Nucleus accumbens (tissue), 56 donors: ENCODE measurements around the gene TCP11L1.
"Not testable (repeated sequence)": the region's sequence is repeated elsewhere in the genome, so short reads cannot be mapped to it uniquely, and the experiment has no call there.

Experiments used
- DNase-seq, 56 donors: peaks; one replicate each; lab custom pipeline; 2025; lab: John Stamatoyannopoulos, UW

TCP11L1 gene

GRCh38 chr11:33064033-33064825 is 24.9 kb downstream of the TCP11L1 start:
- DNase-seq: no peak

DNA sequence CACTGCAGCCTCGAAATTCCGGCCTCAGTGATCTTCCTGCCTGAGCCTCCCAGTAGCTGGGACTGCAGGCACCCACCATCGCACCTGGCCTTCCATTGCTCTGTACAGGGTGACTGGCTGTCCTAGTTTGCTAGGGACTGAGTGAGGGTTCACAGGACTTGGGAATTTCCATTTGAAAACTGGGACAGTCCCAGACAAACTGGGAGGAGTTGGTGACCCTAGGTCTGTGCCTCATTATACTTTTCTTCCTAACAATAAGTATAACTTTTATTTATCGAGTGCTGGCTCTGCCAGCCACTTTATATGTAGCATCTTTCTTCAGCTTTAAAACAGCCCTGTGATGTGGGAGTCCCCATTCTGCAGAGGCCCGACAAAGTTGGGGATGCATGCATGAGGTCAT is 25.5 kb downstream of the TCP11L1 start:
- no peak for DNase-seq

GRCh38 chr11:33065445-33066178 is 26.2 kb downstream of the TCP11L1 start:
- peak in 40 of 56 donors; percentile 4 to 65 (median 24) for DNase-seq

GRCh38 chr11:33067294-33067693 is 27.9 kb downstream of the TCP11L1 start:
- DNase-seq: no peak

- no peak for DNase-seq
Observed at GRCh38 chr11:33068611-33069340, 29.4 kb downstream of the TCP11L1 start.

GRCh38 chr11:33072465-33072864 is 33.1 kb downstream of the TCP11L1 start:
- DNase-seq: no peak

GRCh38 chr11:33083918-33084317 is 44.5 kb downstream of the TCP11L1 start:
- no peak for DNase-seq

- no peak for DNase-seq
Observed at GRCh38 chr11:33086017-33086416, 46.6 kb downstream of the TCP11L1 start.

DNA sequence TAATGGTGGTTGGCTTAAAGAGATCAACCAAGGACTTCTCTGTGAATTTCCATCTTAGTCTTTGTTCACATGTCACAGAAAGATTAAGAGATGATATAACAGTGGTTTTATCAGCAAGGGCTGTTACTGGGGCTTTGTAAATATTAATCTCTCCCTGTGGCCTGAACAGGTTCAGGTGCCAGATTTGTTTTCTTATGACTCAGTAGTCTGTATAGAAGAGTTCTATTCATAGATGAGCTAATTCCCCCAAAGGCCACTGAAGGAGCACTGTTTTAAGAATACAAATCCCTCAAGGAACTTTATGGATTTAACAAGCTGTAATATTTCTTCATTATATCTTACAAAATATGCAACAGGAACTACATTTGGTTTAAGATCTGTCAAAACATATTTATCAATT is 50.4 kb downstream of the TCP11L1 start:
- DNase-seq: no peak

DNA sequence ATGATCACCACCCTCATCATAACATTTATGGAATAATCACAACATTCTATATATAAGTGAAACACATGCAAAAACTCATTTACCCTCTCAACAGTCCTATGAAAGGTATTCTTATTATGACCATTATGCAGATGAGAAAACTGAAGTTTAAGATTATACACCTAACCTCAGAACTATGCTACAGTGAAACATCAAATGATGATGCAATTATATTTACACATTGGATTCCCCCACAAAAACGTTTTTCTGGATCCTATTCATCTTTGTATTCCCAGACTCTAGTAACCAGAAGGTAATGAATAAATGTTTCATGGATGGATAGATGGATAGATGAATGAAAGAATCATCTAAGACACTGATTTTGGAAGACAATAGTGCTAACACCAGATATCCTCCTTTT is 54.8 kb downstream of the TCP11L1 start:
- DNase-seq: no peak

DNA sequence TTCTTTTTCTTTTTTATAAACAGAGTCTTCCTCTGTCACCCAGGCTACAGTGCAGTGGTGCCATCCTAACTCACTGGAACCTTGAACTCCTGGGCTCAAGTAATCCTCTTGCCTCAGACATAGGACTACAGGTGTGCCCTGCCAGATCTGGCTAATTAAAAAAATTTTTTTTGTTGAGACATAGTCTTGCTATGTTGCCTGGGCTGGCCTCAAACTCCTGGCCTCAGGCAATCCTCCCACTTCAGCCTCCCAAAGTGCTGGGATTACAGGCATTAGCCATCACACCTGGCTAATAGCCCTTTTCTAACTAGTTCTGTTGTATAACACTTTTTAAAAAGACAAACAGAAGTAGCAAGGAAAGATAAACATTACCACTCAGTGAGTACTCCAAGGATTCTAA is 64.5 kb downstream of the TCP11L1 start:
- no peak for DNase-seq

DNA sequence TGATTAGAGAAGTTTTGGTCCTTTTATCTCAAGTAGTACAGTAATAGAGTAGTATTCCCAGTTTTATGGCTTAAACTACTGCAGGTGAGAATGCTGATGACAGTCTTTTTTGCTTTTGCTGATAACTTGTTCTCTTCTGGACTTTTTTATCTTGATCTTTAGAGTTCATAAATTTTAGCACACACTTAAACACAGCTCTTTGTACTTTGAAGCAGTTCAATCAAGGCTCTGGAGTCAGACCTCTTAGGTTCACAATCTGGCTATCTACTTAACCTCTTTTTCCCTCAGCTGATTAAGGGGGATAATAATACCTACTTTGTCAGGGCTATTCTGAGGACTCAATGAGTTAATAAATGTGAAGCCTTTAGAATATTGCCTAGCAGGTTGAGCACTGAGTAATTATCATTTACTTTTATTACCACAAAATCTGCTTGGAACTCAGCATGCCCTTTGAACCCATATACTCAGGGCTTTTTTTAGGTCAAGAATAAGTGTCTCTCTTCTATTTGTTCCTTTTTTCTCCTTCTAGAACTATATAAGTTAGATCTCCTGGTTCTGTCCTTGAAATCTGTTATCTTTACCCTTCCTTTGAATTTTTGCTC is 70.0 kb downstream of the TCP11L1 start:
- no peak for DNase-seq

DNA sequence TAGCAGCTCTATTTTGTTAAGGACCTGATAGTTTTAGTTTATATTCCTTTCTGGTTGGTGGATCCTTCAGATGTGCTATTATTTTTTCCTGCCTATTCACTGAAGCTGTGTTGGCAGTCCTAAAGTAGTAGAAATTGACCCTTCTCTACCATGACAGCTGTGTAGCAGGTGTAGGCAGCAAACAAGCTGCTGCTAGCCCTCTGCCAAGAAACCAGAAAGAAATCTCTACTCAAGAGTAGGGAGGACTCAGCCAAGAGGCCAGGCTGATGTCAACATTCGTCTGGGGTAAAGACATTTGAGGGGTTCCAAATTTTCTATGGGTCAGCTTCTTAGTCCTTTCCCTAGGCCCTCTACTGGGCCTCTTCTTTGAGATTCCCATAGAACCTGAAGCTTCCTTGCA is 70.7 kb downstream of the TCP11L1 start:
- DNase-seq: no peak

- no peak for DNase-seq
Observed at GRCh38 chr11:33116535-33116934, 77.2 kb downstream of the TCP11L1 start.

DNA sequence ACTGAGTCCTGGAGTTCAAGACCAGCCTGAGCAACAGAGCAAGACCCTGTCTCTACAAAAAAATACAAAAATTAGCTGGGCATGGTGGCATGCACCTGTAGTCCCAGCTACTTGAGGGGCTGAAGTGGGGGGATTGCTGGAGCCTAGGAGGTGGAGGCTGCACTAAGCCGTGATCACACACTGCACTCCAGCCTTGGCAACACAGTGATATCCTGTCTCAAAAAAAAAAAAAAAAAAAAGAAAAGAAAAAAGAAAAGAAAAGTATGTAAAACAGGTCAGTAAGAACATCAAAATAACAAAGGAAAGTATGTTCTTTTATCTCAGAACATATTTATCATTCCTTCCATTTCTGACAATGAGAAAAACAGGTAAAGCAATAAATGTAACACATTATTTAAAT is 83.3 kb downstream of the TCP11L1 start:
- DNase-seq: not testable (repeated sequence)
